ENCODE measurements around the gene SS18L1.

The SS18L1 gene

DNA sequence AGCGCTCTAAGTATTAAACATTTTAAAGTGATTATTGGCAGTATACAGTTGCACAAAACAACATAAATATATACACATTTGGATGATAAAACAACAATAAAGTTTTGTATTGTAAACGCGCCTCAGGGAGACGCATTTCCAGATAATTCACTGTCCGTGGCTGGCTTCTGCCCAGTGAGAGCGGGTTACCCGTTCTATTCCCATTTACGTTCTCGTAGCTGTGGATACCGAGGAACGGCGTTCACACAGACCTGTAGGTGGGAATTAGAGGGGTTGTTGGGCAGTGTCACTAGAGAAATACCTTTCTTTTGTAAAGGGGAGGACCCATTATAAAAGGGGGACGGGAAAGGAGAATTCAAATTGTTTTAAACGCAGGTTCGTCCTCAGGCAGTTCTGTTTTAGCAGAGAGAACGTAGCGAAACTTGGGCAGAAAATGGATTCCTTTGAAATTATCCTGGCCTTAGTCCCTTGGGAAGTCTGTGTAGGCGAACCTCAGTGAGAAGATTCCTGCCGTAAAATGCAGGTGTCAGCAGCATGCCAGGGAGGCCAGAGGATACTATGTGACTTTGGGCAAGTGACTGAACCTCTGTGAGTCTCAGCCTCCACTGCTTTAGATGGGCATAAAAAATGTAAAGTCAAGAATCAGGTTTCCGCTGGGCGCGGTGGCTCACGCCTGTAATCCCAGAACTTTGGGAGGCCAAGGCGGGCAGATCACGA is 40.0 kb downstream of the SS18L1 start:
- no peak for DNase-seq (ENCODE audit: extremely low read depth, low read depth)
- TF ChIP-seq, protein P1, sequence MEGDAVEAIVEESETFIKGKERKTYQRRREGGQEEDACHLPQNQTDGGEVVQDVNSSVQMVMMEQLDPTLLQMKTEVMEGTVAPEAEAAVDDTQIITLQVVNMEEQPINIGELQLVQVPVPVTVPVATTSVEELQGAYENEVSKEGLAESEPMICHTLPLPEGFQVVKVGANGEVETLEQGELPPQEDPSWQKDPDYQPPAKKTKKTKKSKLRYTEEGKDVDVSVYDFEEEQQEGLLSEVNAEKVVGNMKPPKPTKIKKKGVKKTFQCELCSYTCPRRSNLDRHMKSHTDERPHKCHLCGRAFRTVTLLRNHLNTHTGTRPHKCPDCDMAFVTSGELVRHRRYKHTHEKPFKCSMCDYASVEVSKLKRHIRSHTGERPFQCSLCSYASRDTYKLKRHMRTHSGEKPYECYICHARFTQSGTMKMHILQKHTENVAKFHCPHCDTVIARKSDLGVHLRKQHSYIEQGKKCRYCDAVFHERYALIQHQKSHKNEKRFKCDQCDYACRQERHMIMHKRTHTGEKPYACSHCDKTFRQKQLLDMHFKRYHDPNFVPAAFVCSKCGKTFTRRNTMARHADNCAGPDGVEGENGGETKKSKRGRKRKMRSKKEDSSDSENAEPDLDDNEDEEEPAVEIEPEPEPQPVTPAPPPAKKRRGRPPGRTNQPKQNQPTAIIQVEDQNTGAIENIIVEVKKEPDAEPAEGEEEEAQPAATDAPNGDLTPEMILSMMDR (IDR thresholded peaks at IDR 0.05; ENCODE audit: low read depth, low read length): no peak

- TF ChIP-seq, protein P1 (IDR thresholded peaks at IDR 0.05; ENCODE audit: low read depth, low read length): no peak
- no peak for DNase-seq (ENCODE audit: extremely low read depth, low read depth)
Observed at GRCh38 chr20:62186096-62186426, 42.5 kb downstream of the SS18L1 start.

- DNase-seq (ENCODE audit: extremely low read depth, low read depth): no peak
- TF ChIP-seq, protein P1 (IDR thresholded peaks at IDR 0.05; ENCODE audit: low read depth, low read length): no peak
Observed at GRCh38 chr20:62186887-62187866, 43.6 kb downstream of the SS18L1 start.

- TF ChIP-seq, protein P1 (IDR thresholded peaks at IDR 0.05; ENCODE audit: low read depth, low read length): no peak
- DNase-seq (ENCODE audit: extremely low read depth, low read depth): no peak
Observed at GRCh38 chr20:62190639-62191411, 47.3 kb downstream of the SS18L1 start.

- no peak for DNase-seq (ENCODE audit: extremely low read depth, low read depth)
- TF ChIP-seq, protein P1 (IDR thresholded peaks at IDR 0.05; ENCODE audit: low read depth, low read length): no peak
Observed at GRCh38 chr20:62191781-62192559, 48.4 kb downstream of the SS18L1 start.

DNA sequence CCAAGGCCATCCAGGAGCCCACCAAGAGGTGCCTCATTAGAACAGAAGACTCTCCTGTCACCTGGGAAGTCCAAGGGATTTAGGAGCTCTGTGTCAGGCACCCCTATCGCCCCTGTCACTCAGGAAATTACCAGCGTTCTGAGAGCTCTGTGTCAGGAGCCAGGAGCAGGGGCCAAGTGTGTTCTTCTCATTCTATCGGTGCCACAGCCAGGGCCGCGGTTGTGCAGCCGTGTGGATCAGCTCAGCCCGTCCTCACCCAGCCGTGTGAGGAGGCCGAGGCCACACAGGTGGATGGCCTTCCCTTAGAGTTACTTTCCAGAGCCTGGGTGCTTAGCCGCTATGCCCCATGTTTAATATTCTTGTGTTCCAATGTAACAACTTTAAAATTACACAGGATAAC is 49.1 kb downstream of the SS18L1 start:
- TF ChIP-seq, protein P1 (IDR thresholded peaks at IDR 0.05; ENCODE audit: low read depth, low read length): no peak
- DNase-seq (ENCODE audit: extremely low read depth, low read depth): no peak
